ENCODE data around the gene FAM90A1.
"Not testable (repeated sequence)": the region's sequence is repeated elsewhere in the genome, so short reads cannot be mapped to it uniquely, and the experiment has no call there.

Gene FAM90A1

GRCh38 chr12:8241917-8242621 lies 14.7 kb upstream of the FAM90A1 start:
- not testable (repeated sequence) for H3K36me3 Mint-ChIP-seq
- DNase-seq (ENCODE audit: low spot score in 2 of 2): peak in 1 of 2 donors; percentile 57
- ATAC-seq (ENCODE audit: low read depth): peak; percentile 13

DNA sequence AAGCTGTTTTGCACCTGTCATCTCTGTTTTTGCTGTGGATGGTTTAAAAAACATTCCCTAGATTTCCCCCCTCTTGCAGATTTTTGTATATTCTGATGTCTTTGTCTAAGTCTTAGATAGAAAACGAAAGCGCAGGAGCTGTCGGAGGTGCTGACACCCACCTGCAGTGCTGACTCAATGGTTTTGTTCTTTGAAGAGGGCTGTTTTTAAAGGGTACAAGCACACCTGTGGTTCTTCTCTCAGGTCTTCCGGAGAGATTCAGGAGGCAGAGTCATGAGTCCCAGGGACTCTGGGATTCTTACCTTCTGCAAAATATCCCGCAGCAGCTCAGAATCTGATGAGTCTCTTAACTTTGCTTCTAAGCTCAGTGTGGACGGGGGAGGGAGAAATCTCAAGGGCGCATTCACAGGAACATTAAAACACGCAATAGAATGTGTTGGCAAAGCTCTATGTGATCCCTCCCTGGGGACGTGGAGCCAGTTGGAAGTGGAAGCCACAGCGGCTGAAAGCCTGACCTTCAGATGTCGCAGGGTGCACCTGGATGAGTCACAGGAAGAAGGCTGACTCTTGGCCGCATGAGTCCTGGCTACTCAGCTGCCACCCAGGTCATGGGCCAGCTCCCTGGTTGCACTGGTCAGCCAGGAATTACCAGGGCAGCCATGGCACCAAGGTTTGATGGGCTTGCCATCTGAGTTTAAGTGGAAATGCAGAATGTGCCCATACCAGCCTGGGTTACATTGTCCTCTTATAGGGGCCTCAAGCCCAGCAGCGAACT lies 13.1 kb upstream of the FAM90A1 start:
- not testable (repeated sequence) for H3K36me3 Mint-ChIP-seq; H3K9me3 Mint-ChIP-seq; DNase-seq (ENCODE audit: low spot score in 2 of 2); H3K27me3 Mint-ChIP-seq; H3K27ac Mint-ChIP-seq; H3K4me3 Mint-ChIP-seq; ATAC-seq (ENCODE audit: low read depth)
- peaks cover 10% of the 10 kb centered on the region for H3K4me1 Mint-ChIP-seq

More at GRCh38 chr12:8241917-8242621, 14.7 kb upstream of the FAM90A1 start:
- not testable (repeated sequence) for H3K9me3 Mint-ChIP-seq, H3K27me3 Mint-ChIP-seq
- Mint-ChIP-seq H3K4me3 (peak overlapping the region; percentile 99), H3K4me1 (peaks cover 10% of the 10 kb centered on the region), H3K27ac (peak overlapping the region; percentile 86)

DNA sequence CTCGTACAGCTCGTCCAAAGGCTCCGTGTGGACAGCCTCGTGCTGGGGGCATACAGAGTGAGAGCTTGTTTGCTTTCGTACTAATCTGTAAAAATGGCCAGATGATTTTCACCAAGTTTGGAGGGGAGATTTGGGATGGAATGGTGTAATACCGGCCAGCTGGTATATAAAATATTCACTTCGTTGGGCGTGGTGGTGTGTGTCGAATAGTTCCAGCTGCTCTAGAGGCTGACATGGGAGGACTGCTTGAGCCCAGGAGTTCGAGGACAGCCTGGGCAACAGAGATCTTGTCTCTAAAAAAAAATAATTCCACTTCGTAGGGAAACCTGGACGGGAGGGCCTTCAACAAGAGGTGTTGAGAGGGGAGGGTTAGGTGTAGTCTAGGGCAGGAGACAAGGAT lies 9.6 kb upstream of the FAM90A1 start:
- ATAC-seq (ENCODE audit: low read depth); DNase-seq (ENCODE audit: low spot score in 2 of 2); H3K4me1 Mint-ChIP-seq; H3K27me3 Mint-ChIP-seq; H3K4me3 Mint-ChIP-seq; H3K27ac Mint-ChIP-seq; H3K36me3 Mint-ChIP-seq; H3K9me3 Mint-ChIP-seq: not testable (repeated sequence)

GRCh38 chr12:8235316-8236157 lies 8.1 kb upstream of the FAM90A1 start:
- not testable (repeated sequence) for H3K4me3 Mint-ChIP-seq; ATAC-seq (ENCODE audit: low read depth); H3K4me1 Mint-ChIP-seq; H3K27ac Mint-ChIP-seq; H3K9me3 Mint-ChIP-seq; H3K36me3 Mint-ChIP-seq; DNase-seq (ENCODE audit: low spot score in 2 of 2); H3K27me3 Mint-ChIP-seq

DNA sequence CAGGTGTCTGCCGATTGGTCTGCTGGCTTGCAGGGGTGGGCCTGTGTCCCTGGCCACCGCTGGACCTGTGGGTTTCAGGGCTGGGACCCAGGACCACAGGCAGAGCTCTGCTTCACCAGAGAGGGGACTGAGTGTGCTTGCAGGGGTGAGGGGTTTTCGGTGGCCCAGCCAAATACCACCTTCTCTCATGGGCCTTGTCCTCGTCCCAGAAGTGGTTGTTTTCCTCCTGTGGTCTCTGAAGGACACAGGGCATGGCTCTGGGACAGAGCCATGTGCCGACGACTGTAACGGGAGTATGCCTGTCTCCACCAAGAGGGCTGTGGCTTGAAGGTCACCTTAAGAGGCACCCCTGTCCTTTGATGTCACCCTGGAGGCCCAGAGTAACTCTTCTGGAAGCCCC lies 7.3 kb upstream of the FAM90A1 start:
- not testable (repeated sequence) for H3K27ac Mint-ChIP-seq; H3K27me3 Mint-ChIP-seq; DNase-seq (ENCODE audit: low spot score in 2 of 2); H3K9me3 Mint-ChIP-seq; H3K4me3 Mint-ChIP-seq; H3K36me3 Mint-ChIP-seq; H3K4me1 Mint-ChIP-seq; ATAC-seq (ENCODE audit: low read depth)

GRCh38 chr12:8233935-8234495 lies 6.6 kb upstream of the FAM90A1 start:
- not testable (repeated sequence) for ATAC-seq (ENCODE audit: low read depth); H3K27me3 Mint-ChIP-seq; H3K27ac Mint-ChIP-seq; H3K4me1 Mint-ChIP-seq; H3K36me3 Mint-ChIP-seq; H3K9me3 Mint-ChIP-seq; H3K4me3 Mint-ChIP-seq; DNase-seq (ENCODE audit: low spot score in 2 of 2)

DNA sequence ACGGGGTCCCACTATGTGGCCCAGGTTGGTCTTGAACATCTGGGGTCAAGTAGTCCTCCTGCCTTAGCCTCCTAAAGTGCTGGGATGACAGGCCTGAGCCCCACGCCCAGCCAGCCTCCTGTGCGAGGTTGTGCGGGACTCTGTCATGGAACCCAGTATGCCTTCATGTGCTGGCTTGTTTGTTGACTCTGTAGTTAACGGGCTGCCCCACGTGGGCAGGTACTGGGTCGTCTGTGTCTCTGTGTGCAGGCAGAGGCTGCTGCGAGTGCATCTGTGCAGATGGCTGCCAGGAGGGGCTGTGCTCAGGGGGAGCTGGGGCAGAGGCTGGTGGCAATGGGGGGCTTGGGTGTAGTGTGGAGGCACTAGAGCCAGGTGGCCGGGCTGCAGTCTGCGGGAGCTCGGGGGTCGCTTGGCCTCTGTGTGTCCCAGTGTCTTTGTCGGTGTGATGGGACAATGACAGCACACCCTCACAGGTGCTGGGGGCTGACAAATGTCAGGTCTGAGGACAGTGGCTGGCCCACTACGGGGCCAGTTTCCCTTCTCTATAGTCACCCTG lies 6.0 kb upstream of the FAM90A1 start:
- H3K4me1 Mint-ChIP-seq; H3K27ac Mint-ChIP-seq; H3K27me3 Mint-ChIP-seq; ATAC-seq (ENCODE audit: low read depth); H3K36me3 Mint-ChIP-seq; H3K4me3 Mint-ChIP-seq; DNase-seq (ENCODE audit: low spot score in 2 of 2); H3K9me3 Mint-ChIP-seq: not testable (repeated sequence)

DNA sequence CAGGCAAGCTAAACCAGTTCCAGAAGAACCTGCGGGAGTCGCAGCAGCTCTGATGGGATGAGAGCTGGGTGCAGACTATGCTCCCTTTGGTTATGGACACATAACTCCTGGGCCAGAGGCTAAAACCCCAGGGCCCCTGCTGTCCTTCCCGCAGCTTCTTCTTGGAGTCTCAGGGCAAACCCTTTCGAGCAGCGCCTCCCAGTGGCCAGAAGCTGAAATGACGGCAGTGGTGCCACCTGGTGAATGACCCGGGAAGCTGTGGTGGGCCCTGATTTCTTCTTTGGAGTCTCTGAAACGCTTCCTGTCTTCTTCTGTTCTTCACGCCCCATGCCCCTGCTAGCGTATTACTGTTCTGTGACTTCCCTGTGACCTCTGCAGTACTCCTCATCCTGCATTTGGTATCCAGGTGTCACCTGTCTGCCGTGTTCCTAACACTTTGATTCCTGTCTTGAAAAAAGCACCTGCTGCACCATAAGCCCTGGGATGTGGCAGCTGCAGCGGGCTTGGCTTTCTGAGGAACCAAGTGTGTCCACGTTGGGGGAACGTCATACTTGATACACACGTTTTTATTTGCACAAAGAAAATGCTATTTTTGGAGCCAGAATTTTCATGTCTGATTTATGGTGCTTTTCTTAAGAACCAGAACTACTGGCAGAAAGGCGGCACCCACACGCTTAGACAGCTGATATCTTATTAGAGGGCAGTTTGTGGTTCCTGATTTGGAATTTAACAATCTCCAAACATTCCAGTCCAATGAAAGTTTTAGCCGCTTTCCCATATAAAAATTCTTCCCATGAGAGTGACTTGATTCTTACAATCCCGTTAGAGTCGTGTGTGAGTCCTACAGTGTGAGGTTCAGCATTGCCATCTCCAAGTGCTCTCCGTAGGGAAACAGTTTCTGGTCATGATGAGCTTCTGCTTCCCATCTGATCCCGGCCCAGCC lies 4.5 kb upstream of the FAM90A1 start:
- not testable (repeated sequence) for H3K36me3 Mint-ChIP-seq; H3K4me1 Mint-ChIP-seq; H3K4me3 Mint-ChIP-seq; ATAC-seq (ENCODE audit: low read depth); H3K9me3 Mint-ChIP-seq; H3K27ac Mint-ChIP-seq; H3K27me3 Mint-ChIP-seq
- DNase-seq (ENCODE audit: low spot score in 2 of 2): peak; percentile 65 to 76

DNA sequence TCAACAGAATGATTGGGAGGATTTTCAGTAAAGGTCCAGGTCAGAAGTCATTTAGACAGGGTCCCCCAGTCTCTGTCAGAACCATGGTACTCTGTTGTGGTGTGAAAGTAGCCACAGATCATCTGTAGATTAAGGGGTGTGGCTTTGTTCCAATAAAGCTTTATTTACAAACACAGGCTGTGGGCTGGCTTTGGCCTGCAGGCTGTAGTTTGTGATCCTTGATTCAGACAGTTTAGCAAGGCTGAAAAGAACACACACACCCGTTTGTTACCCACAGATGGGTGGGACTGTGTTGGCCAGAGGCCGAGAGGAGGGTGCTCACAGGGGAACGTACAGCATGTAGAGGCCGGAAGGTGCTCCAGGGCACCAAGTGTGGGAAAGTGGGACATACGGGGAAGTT lies 3.6 kb upstream of the FAM90A1 start:
- not testable (repeated sequence) for ATAC-seq (ENCODE audit: low read depth); H3K27ac Mint-ChIP-seq

GRCh38 chr12:8229486-8229885 lies 2.1 kb upstream of the FAM90A1 start:
- not testable (repeated sequence) for H3K4me3 Mint-ChIP-seq; H3K4me1 Mint-ChIP-seq; H3K9me3 Mint-ChIP-seq; DNase-seq (ENCODE audit: low spot score in 2 of 2); H3K36me3 Mint-ChIP-seq; H3K27me3 Mint-ChIP-seq; ATAC-seq (ENCODE audit: low read depth); H3K27ac Mint-ChIP-seq

More for the DNA sequence above, 3.6 kb upstream of the FAM90A1 start:
- not testable (repeated sequence) for H3K4me3 Mint-ChIP-seq; H3K27me3 Mint-ChIP-seq; H3K36me3 Mint-ChIP-seq; H3K9me3 Mint-ChIP-seq; H3K4me1 Mint-ChIP-seq; DNase-seq (ENCODE audit: low spot score in 2 of 2)

DNA sequence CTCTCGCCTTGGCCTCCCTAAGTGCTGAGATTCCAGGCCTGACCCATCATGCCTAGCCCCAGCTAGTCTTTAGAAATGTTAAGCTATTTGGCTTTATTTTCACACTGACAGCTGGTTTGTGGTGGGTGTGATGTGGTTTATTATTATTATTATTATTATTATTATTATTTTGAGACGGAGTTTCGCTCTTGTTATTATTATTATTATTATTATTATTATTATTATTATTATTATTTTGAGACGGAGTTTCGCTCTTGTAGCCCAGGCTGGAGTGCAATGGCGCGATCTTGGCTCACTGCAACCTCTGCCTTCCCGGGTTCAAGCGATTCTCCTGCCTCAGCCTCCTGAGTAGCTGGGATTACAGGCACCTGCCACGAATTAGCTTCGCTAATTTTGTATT lies 1.2 kb upstream of the FAM90A1 start:
- H3K4me3 Mint-ChIP-seq; H3K36me3 Mint-ChIP-seq; H3K27me3 Mint-ChIP-seq; H3K4me1 Mint-ChIP-seq; H3K27ac Mint-ChIP-seq; DNase-seq (ENCODE audit: low spot score in 2 of 2); H3K9me3 Mint-ChIP-seq; ATAC-seq (ENCODE audit: low read depth): not testable (repeated sequence)

DNA sequence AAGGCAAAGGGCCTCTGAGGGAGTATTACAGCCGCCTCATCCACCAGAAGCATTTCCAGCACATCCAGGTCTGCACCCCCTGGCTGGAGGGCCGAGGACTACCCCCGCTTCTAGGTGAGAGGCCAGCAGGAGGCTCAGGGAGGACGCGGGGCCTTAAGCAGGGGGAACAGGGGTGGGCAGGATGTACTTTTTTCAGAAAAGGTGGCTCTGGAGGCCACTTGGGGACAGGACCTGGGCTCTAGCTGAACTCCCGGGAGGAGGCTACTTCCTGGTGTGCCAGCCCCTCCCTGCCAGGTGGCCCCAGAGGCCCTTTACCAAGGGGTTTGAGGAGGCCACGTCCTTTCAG lies 287 bp upstream of the FAM90A1 start:
- ATAC-seq (ENCODE audit: low read depth); H3K36me3 Mint-ChIP-seq; H3K27me3 Mint-ChIP-seq; DNase-seq (ENCODE audit: low spot score in 2 of 2); H3K4me1 Mint-ChIP-seq; H3K9me3 Mint-ChIP-seq: not testable (repeated sequence)
- peak overlapping the region; percentile 47 for H3K27ac Mint-ChIP-seq
- H3K4me3 Mint-ChIP-seq: peak overlapping the region; percentile 82

- ATAC-seq (ENCODE audit: low read depth): no peak
- Mint-ChIP-seq H3K36me3 (no peaks in the 10 kb centered on the region), H3K4me1 (no peaks in the 10 kb centered on the region), H3K27ac (no peak overlapping the region), H3K4me3 (no peak overlapping the region), H3K27me3 (no peaks in the 10 kb centered on the region), H3K9me3 (no peaks in the 10 kb centered on the region)
- no peak for DNase-seq (ENCODE audit: low spot score in 2 of 2)
Observed at GRCh38 chr12:8226355-8226754, 1.1 kb downstream of the FAM90A1 start.
